HG02571 (cell line): Measurements from ENCODE around the gene KCNG4.
"Not testable (repeated sequence)": the region's sequence is repeated elsewhere in the genome, so short reads cannot be mapped to it uniquely, and the experiment has no call there.

Experiments
- ATAC-seq: cut with Tn5 transposase; IDR thresholded peaks from one replicate; pipeline ENCODE4 v1.9.1; 2021; ENCODE audit warnings: mild to moderate bottlenecking, moderate library complexity; ENCODE audit not compliant: unreplicated experiment

The KCNG4 gene

DNA sequence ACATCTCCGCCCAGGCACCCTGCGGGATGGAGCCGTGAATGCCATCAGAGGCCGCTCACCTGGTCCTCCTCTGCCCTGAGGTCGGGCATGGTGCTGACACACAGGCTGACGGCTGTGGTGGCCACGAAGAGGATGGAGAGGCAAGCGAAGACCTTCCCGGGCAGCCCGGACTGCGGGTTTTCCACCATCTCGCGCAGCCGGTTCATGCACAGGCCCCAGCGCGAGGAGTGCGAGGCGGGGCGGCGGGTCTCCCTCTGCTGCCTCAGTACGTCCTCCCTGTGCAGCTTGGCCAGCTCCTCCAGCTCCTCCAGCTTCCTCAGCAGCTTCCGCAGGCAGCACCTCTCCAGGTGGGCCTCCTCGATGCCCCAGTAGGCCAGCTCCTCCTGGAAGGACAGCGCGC is 3.1 kb downstream of the KCNG4 start:
- no peak for ATAC-seq

DNA sequence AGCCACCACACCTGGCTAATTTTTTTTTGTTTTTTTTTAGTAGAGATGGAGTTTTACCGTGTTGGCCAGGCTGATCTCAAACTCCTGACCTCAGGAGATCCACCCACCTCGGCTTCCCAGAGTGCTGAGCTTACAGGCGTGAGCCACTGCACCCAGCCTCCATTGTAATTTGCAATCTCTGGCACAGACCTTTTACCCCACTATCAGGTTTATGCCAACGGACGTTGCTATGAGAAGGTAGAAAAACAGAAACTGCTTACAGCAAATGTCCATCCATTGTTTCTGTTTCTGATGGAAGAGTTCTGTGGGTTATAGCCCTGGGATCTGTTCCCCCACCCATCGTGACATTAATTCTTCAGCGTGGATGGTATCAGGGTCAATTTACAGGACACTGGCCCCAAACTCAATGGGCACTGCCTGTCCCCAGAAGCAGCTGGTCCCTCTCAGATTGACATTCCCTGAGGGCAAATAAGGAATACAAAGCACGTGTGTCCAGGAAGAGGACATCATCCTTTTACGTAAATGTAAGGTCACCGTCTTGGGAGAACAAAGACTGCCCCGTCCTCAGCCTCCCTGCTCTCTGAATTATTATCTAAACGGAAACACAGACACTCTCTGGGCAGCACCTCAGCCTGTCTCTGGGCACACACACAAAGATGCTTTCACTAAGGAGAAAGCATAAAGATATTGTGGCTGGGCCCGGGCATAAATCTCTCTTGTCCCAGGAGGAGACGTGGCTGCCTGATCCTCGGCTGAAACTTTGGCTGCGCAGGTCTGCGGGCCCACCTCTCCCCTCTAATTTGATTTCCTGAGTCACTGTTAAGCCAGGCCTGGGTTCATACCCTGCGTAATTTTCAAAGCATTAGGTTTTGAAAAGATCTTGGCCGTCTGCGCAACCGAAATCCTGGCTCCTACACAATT is 5.2 kb downstream of the KCNG4 start:
- no peak for ATAC-seq

GRCh38 chr16:84233748-84234147 is 6.1 kb downstream of the KCNG4 start:
- no peak for ATAC-seq

DNA sequence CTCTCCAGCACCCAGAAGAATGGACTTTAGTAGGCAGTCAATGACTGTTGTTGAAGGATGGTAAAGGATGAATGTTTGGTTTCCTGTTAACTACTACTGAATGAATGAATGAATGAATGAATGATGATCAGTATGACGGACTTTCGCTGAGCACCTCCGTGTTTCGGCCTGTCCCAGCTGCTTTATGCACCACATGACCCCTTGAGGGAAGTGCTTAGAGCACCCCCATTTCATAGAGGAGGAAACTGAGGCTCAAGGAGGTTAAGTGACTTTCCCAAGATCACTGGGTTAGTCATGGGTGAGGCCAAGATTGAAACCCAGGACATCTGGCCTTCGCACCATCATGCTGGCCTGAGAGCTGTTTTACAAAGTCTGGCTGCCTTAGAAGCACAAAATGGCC is 6.8 kb downstream of the KCNG4 start:
- ATAC-seq: no peak

DNA sequence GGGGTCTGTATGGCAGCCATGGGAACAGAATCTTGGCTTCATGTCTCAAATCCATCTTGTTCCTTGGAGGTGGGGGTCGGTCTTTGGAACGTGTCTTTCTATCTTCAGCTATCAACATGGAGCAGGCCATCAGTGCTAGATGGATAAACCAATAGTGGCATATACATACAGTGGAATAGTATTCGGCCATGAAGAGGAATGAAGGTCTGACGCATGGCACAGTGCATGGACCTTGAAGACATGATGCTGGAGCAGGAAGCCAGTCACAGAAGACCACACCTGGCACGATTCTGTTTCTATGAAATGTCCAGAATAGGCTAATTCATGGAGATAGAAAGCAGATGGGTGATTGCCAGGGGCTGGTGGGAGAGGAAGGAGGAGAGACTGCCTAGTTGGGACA is 7.8 kb downstream of the KCNG4 start:
- ATAC-seq: no peak

- no peak for ATAC-seq
Measured at GRCh38 chr16:84229471-84229870, 10.3 kb downstream of the KCNG4 start.

DNA sequence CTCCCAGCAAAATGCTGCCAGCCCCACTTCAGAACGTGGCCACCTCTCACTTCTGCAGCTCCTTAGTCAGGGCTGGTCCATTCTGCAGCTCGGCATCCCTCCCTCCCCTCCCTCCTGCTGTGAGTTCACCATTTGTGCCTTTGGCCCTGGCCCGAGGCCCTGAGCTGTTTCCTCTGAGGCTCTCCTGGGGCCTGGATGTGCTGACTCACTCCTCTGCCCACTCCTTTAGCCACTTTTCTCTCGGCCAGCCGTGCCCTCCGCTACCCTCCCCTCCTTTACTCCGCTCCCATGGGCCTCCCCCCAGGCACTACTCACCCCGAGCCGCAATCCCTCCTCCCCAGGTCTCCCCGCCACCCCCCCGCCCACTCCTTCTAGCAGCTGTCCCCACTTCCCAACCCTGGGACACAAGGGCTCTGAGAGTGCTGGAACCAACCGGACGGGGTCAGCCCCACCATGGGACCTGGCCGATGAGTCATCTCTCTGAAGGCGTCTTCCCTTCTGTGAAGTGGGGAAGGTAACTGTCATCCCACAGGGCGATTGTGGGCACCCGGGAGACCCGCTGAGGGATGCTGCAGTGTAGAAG is 11.5 kb downstream of the KCNG4 start:
- ATAC-seq: no peak

GRCh38 chr16:84227548-84227947 is 12.3 kb downstream of the KCNG4 start:
- no peak for ATAC-seq

- no peak for ATAC-seq
Measured at GRCh38 chr16:84226026-84226425, 13.8 kb downstream of the KCNG4 start.

- no peak for ATAC-seq
Measured at GRCh38 chr16:84225571-84225970, 14.2 kb downstream of the KCNG4 start.

- no peak for ATAC-seq
Measured at GRCh38 chr16:84225126-84225525, 14.7 kb downstream of the KCNG4 start.

DNA sequence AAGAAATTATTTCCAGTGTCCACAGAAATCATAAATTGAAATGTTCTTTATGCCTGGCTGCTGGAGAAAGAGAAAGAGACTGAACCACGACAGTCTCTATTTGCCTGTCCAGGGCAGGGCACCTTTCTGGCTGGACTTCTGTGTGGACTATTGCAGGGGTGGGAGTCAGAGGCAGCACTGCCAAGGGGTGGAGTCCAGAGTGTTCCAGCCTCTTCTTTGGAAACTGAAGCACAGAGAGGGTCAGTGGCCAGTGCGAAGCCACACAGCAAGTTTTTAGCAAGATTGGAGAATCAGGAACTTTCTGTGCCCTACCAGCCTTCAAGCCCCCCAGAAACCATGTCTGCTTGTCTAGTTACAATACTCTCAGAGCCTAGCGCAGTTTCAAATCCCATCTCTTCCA is 15.3 kb downstream of the KCNG4 start:
- ATAC-seq: no peak

- ATAC-seq: no peak
Measured at GRCh38 chr16:84223456-84223855, 16.4 kb downstream of the KCNG4 start.

DNA sequence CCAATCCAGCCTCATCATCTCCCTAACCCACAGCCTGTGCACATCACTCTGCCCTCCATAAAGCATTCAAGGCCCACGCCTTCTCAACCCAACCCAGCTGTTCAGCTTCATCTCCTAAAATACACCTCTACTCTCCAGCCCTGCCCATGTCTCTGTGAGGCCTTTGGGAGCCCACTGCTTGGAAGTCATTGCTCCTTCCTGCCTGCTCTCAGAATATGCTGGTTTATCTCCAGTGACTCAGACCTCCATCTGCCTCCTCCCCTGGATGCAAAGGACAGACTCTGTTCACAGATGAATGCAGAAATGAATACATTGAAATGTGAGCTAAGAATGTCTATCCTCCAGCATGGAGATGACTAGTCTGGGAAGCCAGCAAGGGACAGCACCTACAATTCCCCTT is 19.0 kb downstream of the KCNG4 start:
- ATAC-seq: no peak

DNA sequence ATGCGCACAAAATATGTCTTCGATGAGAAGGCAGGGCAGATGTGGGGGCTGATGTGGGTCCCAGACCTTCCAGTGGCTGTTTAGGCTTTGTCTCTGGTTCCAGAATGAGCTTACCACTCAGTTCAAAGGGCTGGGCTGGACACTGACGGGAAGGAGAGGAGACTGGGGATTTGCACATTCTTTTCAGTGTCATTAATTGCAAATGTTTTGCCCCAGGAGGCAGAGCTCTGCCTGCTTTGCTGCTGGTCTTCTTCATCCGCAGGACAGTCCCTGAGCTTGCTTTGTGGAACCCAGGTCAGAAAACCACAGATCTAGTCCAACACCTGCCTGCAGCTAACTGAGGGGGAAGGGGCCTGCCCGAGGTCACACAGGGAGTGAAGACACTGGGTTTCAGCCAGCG is 20.9 kb downstream of the KCNG4 start:
- no peak for ATAC-seq

- no peak for ATAC-seq
Measured at GRCh38 chr16:84218176-84218823, 21.5 kb downstream of the KCNG4 start.

DNA sequence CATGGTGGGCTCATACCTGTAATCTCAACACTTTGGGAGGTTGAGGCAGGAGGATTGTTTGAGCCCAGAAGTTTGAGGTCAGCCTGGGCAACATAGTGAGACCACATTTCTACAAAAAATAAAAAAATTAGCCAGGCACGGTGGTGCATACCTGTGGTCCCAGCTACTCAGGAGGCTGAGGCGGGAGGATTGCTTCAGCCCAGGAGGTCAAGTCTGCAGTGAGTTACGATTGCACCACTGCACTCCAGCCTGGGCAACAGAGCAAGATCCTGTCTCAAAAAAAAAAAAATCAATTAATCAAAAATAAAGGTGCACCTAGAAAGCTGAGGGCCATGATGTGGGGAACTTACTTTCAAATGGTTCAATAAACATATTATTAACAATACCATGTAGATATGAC is 23.7 kb downstream of the KCNG4 start:
- not testable (repeated sequence) for ATAC-seq

GRCh38 chr16:84215531-84215930 is 24.3 kb downstream of the KCNG4 start:
- no peak for ATAC-seq

DNA sequence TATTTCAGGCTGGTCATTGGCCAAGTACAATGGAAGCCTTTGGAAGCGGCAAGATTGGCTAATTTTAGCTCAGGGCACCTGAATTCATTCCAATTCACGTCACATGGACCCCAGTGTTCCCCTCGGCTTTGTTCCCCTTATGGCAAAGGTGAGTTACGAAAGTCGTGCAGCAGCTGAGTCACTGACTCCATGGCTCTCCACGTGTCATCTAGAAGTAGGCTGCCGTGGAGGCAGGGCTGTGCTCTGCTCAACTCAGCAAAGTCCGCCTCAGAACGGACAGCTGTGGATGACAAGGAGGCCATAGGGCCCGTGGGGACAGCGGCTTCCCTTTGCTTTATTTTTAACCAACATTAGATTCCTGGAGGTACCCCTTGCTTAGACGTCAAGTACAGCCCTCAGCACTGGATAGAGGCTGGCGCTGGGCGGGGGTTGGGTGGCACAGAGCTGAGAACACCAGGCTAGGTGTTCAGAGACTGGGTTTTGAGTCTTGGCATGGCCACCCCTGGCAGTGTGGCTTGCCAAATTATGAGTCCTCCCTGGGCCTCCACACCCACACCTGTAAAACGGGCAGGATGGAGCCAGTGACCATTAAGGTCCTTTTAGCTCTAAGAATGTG is 25.3 kb downstream of the KCNG4 start:
- no peak for ATAC-seq

DNA sequence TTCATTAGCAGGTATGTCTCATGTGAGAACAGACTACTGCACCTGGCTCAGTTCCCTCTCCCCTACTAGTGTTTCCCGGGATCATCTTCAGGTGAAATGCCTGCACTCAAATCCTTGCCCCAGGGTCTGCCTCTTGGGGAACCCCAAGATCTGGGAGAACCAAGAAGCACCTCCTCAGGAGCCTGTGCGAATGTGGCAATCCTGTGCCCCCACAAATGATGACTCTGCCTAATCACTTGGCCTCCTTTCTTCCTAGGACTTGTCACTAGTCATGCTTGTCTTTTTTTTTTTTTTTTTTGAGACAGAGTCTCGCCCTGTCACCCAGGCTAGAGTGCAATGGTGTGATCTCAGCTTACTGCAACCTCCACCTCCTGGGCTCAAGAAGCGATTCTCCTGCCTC is 27.2 kb downstream of the KCNG4 start:
- no peak for ATAC-seq

DNA sequence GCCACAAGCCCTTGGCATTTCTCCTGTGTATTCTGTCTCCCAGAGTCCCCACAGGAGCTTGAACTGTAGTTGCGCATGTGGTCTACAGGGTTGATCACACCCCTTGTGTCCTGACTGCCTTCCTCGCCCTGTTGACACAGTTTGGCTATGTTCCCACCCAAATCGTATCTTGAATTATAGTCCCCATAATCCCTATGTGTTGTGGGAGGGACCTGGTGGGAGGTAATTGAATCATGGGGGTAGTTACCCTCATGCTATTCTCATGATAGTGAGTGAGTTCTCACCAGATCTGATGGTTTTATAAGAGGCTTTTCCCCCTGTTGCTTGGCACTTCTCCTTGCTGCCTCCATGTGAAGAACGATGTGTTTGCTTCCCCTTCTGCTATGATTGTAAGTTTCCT is 27.7 kb downstream of the KCNG4 start:
- no peak for ATAC-seq

DNA sequence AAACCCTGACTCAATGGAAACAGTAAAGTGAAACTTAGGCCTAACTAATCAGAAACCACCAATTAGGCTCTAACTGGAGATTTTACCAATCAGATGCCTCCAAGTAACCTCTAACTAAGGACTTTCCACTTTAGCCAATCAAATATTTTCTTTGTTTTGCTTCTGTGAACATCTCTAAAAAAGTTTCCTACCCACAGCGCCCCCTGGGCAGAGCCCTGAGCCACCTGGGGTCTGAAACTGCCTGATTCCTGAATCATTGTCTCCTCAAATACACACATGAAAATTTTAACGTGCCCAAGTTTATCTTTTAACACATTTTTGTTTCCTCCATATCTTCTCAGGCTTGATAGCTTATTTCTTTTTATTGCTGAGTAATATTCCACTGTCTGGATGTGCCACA is 29.8 kb downstream of the KCNG4 start:
- ATAC-seq: no peak
